Keratinocyte (primary cell): ENCODE results near the gene ANKRD18A. TPM values are rescaled to one million over a fixed set of nuclear protein-coding genes. Genes with fewer than 3 reads are reported as not detected.
A peak's percentile ranks its signal among the peaks of the same experiment; 100 is the strongest.

ENCODE experiments used
- DNase-seq: peaks from one replicate; pipeline ENCODE4 v3.0.0-alpha.2; 2011; ENCODE audit warnings: low read depth, missing footprints, low spot score
- FAIRE-seq: peaks from 2 replicates; lab custom pipeline; 2011; peaks lifted over from hg19 to GRCh38; lab: Jason Lieb, UNC
- H2AFZ ChIP-seq: 2 replicates; pipeline ENCODE4 v1.6.0; 2012; ENCODE audit warnings: low read length, control low read depth, inconsistent platforms; ENCODE audit not compliant: control insufficient read depth
- H3K27ac ChIP-seq: 2 replicates; pipeline ENCODE4 v1.5.1; 2011; ENCODE audit warnings: low read length; ENCODE audit not compliant: control insufficient read depth, insufficient read depth
- H3K27me3 ChIP-seq: 3 replicates; pipeline ENCODE4 v1.6.0; 2011; ENCODE audit warnings: low read length; ENCODE audit not compliant: control insufficient read depth, insufficient read depth; ENCODE audit errors: extremely low read depth
- H3K36me3 ChIP-seq, 2 experiments: 2 replicates in 1 of 2; 3 replicates in 1 of 2; pipeline ENCODE4 v1.5.1; 2011; ENCODE audit warnings: low read length in 2 of 2, mild to moderate bottlenecking in 1 of 2; ENCODE audit not compliant: control insufficient read depth in 2 of 2, insufficient read depth in 2 of 2; ENCODE audit errors: extremely low read depth in 1 of 2
- H3K4me1 ChIP-seq: 3 replicates; pipeline ENCODE4 v1.5.1; 2011; ENCODE audit warnings: low read length; ENCODE audit not compliant: control insufficient read depth, insufficient read depth; ENCODE audit errors: extremely low read depth
- H3K4me2 ChIP-seq: 3 replicates; pipeline ENCODE4 v1.6.0; 2011; ENCODE audit warnings: low read depth, low read length; ENCODE audit not compliant: control insufficient read depth, insufficient read depth; ENCODE audit errors: extremely low read depth
- H3K4me3 ChIP-seq, 3 experiments: fragments of 200-600 bp in 1 of 3; sonication (generic) in 1 of 3; 2 replicates in 2 of 3; 3 replicates in 1 of 3; pipeline ENCODE4 v1.5.1; 2011 to 2016; ENCODE audit warnings: low read length in 3 of 3, mild to moderate bottlenecking in 3 of 3, control low read depth in 2 of 3, inconsistent platforms in 1 of 3, low read depth in 1 of 3, mixed read lengths in 1 of 3, mixed run types in 1 of 3, moderate library complexity in 1 of 3; ENCODE audit not compliant: control insufficient read depth in 2 of 3, insufficient read depth in 2 of 3; ENCODE audit errors: extremely low read depth in 1 of 3
- H3K79me2 ChIP-seq: 2 replicates; pipeline ENCODE4 v1.6.0; 2012; ENCODE audit warnings: low read length; ENCODE audit not compliant: control insufficient read depth, insufficient read depth
- H3K9ac ChIP-seq: 3 replicates; pipeline ENCODE4 v1.6.0; 2011; ENCODE audit warnings: low read length; ENCODE audit not compliant: control insufficient read depth, insufficient read depth; ENCODE audit errors: extremely low read depth
- H3K9me1 ChIP-seq: 3 replicates; pipeline ENCODE4 v1.6.0; 2011; ENCODE audit warnings: low read length; ENCODE audit not compliant: control insufficient read depth, insufficient read depth; ENCODE audit errors: extremely low read depth
- H3K9me3 ChIP-seq: 2 replicates; pipeline ENCODE4 v1.5.1; 2012; ENCODE audit warnings: low read depth, low read length; ENCODE audit not compliant: control insufficient read depth
- H4K20me1 ChIP-seq: 3 replicates; pipeline ENCODE4 v1.6.0; 2011; ENCODE audit warnings: low read length; ENCODE audit not compliant: control insufficient read depth, insufficient read depth; ENCODE audit errors: extremely low read depth
- CTCF ChIP-seq, 3 experiments: IDR thresholded peaks in 1 of 3; conservative IDR thresholded peaks in 1 of 3; optimal IDR thresholded peaks in 1 of 3; 2 replicates in 2 of 3; 3 replicates in 1 of 3; pipeline versions ENCODE3 to v1.5.1; 2011; ENCODE audit warnings: low read length in 3 of 3, mild to moderate bottlenecking in 3 of 3, moderate library complexity in 2 of 3, control low read depth in 1 of 3, inconsistent platforms in 1 of 3; ENCODE audit not compliant: insufficient read depth in 2 of 3; ENCODE audit errors: extremely low read depth in 1 of 3
- EZH2 ChIP-seq: IDR thresholded peaks from one replicate; pipeline ENCODE4 v1.6.1; 2012; ENCODE audit warnings: inconsistent platforms, mild to moderate bottlenecking, low read length, moderate library complexity
- dilution Hi-C: fragments of 300-500 bp; cut with MboI; formaldehyde crosslinking; loops from one replicate; pipeline ENCODE4 v1.7.0; 2020; ENCODE audit warnings: low sequenced_read_pairs; ENCODE audit not compliant: extremely low pct_ligation_motif_present
- polyA plus RNA-seq, 5 experiments: library from polyadenylated mRNA; depleted of rRNA in 3 of 5; stranded (reverse) in 3 of 5; stranded (forward) in 1 of 5; unstranded in 1 of 5; fragments of >200 nt; gene quantifications; 1 replicate in 1 of 5; 2 replicates in 3 of 5; 3 replicates in 1 of 5; pipeline versions ENCODE4 v1.2.1 to v1.2.3, GENCODE V29; 2011 to 2012; ENCODE audit warnings: missing spikeins in 2 of 5, low read depth in 1 of 5, low replicate concordance in 1 of 5

ANKRD18A gene
- polyA plus RNA-seq, 1 donor (not counting 4 experiments of a cell fraction or from before 2014, with no cell fraction given), result 4.5 TPM

GRCh38 chr9:38622951-38623350 lies 2.6 kb upstream of the ANKRD18A start:
- Histone ChIP-seq H3K4me3 (no peak overlapping the region), H4K20me1 (no peaks in the 10 kb centered on the region)
- no peak for TF ChIP-seq EZH2
- TF ChIP-seq CTCF (optimal IDR thresholded peaks at IDR 0.05 in 1 of 3, IDR thresholded peaks at IDR 0.05 in 1 of 3, conservative IDR thresholded peaks at IDR 0.05 in 1 of 3; ENCODE audit: extremely low read depth in 1 of 3, insufficient read depth in 2 of 3, low read length in 3 of 3), result no peak

GRCh38 chr9:38622288-38622674 lies 1.9 kb upstream of the ANKRD18A start:
- Histone ChIP-seq H3K9me1 (no peaks in the 10 kb centered on the region), H3K79me2 (no peaks in the 10 kb centered on the region), H3K9me3 (no peaks in the 10 kb centered on the region), H4K20me1 (no peaks in the 10 kb centered on the region), H3K27me3 (peaks cover 8% of the 10 kb centered on the region), H3K9ac (no peak overlapping the region), H3K4me1 (peaks cover 10% of the 10 kb centered on the region), H3K4me3 (peak overlapping the region in 2 of 3 experiments; percentile 3 to 44), H3K27ac (no peak overlapping the region), H3K36me3 (no peaks in the 10 kb centered on the region), H2AFZ (peak overlapping the region; percentile 52), H3K4me2 (peak overlapping the region; percentile 58)
- FAIRE-seq, result no peak
- no peak for TF ChIP-seq CTCF (optimal IDR thresholded peaks at IDR 0.05 in 1 of 3, IDR thresholded peaks at IDR 0.05 in 1 of 3, conservative IDR thresholded peaks at IDR 0.05 in 1 of 3; ENCODE audit: extremely low read depth in 1 of 3, insufficient read depth in 2 of 3, low read length in 3 of 3)
- no peak for TF ChIP-seq EZH2
- dilution Hi-C loops, result no loop called here
- no peak for DNase-seq

More at GRCh38 chr9:38622951-38623350, 2.6 kb upstream of the ANKRD18A start:
- Histone ChIP-seq H3K4me2 (no peak overlapping the region), H3K4me1 (peaks cover 10% of the 10 kb centered on the region), H3K79me2 (no peaks in the 10 kb centered on the region), H3K36me3 (no peaks in the 10 kb centered on the region), H3K9me1 (no peaks in the 10 kb centered on the region), H2AFZ (no peak overlapping the region), H3K27ac (no peak overlapping the region), H3K9ac (no peak overlapping the region), H3K9me3 (no peaks in the 10 kb centered on the region), H3K27me3 (peaks cover 8% of the 10 kb centered on the region)
- dilution Hi-C loops, result no loop called here
- no peak for FAIRE-seq
- DNase-seq, result no peak
